Endodermal cell (in vitro differentiated cells): ENCODE results near the gene CNGB1. TPM values are rescaled to one million over a fixed set of nuclear protein-coding genes. Genes with fewer than 3 reads are reported as not detected.

Experiments
- DNase-seq: peaks from one replicate; pipeline ENCODE4 v3.0.0-alpha.2; 2017
- H3K27ac ChIP-seq: 2 replicates; pipeline ENCODE4 v1.5.1; 2013; ENCODE audit warnings: mild to moderate bottlenecking, low read depth, low read length, moderate library complexity
- H3K27me3 ChIP-seq: 2 replicates; pipeline ENCODE4 v1.6.1; 2013; ENCODE audit warnings: mild to moderate bottlenecking, low read length, moderate library complexity; ENCODE audit not compliant: insufficient read depth, control insufficient read depth, poor library complexity, severe bottlenecking
- H3K36me3 ChIP-seq: 2 replicates; pipeline ENCODE4 v1.7.0; 2013; ENCODE audit warnings: mild to moderate bottlenecking, low read length, moderate library complexity; ENCODE audit not compliant: control insufficient read depth, insufficient read depth
- H3K4me1 ChIP-seq: one replicate; pipeline ENCODE4 v1.7.0; 2013; ENCODE audit warnings: low read length; ENCODE audit not compliant: control insufficient read depth, insufficient read depth
- H3K4me3 ChIP-seq: 2 replicates; pipeline ENCODE4 v1.5.1; 2013; ENCODE audit warnings: mild to moderate bottlenecking, low read length, moderate library complexity
- H3K9ac ChIP-seq: 2 replicates; pipeline ENCODE4 v1.6.1; 2013; ENCODE audit warnings: mild to moderate bottlenecking, low read length, moderate library complexity; ENCODE audit not compliant: poor library complexity, severe bottlenecking; ENCODE audit errors: extremely low read depth
- H3K9me3 ChIP-seq: 2 replicates; pipeline ENCODE4 v1.6.1; 2013; ENCODE audit warnings: mild to moderate bottlenecking, low read length, moderate library complexity; ENCODE audit not compliant: control insufficient read depth
- H3K27ac Mint-ChIP-seq: 2 replicates; pipeline ENCODE4 v1.8.0; 2020; ENCODE audit warnings: mixed read lengths
- H3K27me3 Mint-ChIP-seq: 2 replicates; pipeline ENCODE4 v1.8.0; 2021; ENCODE audit warnings: mild to moderate bottlenecking, mixed read lengths; ENCODE audit not compliant: insufficient read depth
- H3K36me3 Mint-ChIP-seq: 2 replicates; pipeline ENCODE4 v1.8.0; 2020; ENCODE audit warnings: low read depth, mixed read lengths
- H3K4me1 Mint-ChIP-seq: 2 replicates; pipeline ENCODE4 v1.8.0; 2020; ENCODE audit warnings: mixed read lengths
- H3K4me3 Mint-ChIP-seq: 2 replicates; pipeline ENCODE4 v1.8.0; 2020; ENCODE audit warnings: mild to moderate bottlenecking, moderate library complexity, mixed read lengths
- H3K9me3 Mint-ChIP-seq: 2 replicates; pipeline ENCODE4 v1.8.0; 2020; ENCODE audit warnings: mild to moderate bottlenecking, mixed read lengths
- WGBS, 2 experiments: methylation state at CpG; one replicate each; pipeline versions ENCODE4 v1.1.5 to v1.1.7; 2013; ENCODE audit warnings: missing lambda C conversion rate in 2 of 2, mixed read lengths in 1 of 2; ENCODE audit not compliant: insufficient coverage in 1 of 2, insufficient read length in 1 of 2; 5-methylcytosine and 5-hydroxymethylcytosine counted together
- total RNA-seq, 2 donors: library from RNA; stranded (reverse); fragmentation: NEBNext Ultra II Directional in 1 of 2; extraction: Animal tissue kit (Norgen Biotek cat#: 25700) in 1 of 2; gene quantifications; 2 replicates in 1 of 2; 3 replicates in 1 of 2; pipeline ENCODE4 v1.2.1, GENCODE V29; 2021
- TF ChIP-seq, protein P1 (sequence below): fragments of 200-600 bp; sonication (generic); conservative IDR thresholded peaks from 2 replicates; pipeline ENCODE4 v1.5.0; 2021; ENCODE audit warnings: antibody characterized with exemption, mild to moderate bottlenecking

CNGB1 gene
- total RNA-seq, 2 donors from 2014 or later = 0.29 to 0.60 TPM

DNA sequence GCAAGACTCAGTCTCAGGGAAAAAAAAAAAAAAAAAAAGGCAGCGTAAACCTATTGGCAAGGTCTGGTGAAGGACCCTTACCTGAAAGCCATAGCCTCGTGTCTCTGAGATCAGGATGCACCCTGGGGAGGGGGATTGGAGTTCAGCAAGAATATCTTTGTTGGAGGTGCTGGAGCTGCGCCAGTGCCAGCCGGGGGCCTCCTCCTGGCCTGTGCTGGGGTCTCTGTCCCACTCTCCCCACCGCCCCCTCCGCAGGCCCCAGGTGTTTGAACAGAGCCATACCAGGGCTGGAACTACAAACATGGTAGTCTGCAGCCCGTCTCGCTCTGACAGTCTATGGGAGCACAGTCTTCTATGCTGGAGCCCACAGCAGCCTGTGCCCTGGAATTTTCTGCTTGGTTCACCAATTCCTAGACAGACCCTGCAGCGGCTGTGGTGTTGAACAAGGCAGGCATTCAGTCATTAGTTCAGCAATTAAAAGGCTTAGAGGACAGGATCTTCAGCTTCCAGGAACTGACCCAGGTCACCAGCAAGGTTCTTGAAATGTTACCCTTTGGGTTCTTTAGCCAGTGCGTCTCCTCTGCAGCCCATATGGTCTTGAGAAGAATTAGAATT lies 126.4 kb downstream of the CNGB1 start:
- Histone ChIP-seq H3K36me3 (no peaks in the 10 kb centered on the region), H3K9ac (no peak overlapping the region), H3K27ac (no peak overlapping the region), H3K27me3 (no peaks in the 10 kb centered on the region), H3K9me3 (no peaks in the 10 kb centered on the region), H3K4me3 (no peak overlapping the region), H3K4me1 (peaks cover 4% of the 10 kb centered on the region)
- no peaks in the 10 kb centered on the region for H3K27me3 Mint-ChIP-seq
- TF ChIP-seq, protein P1, sequence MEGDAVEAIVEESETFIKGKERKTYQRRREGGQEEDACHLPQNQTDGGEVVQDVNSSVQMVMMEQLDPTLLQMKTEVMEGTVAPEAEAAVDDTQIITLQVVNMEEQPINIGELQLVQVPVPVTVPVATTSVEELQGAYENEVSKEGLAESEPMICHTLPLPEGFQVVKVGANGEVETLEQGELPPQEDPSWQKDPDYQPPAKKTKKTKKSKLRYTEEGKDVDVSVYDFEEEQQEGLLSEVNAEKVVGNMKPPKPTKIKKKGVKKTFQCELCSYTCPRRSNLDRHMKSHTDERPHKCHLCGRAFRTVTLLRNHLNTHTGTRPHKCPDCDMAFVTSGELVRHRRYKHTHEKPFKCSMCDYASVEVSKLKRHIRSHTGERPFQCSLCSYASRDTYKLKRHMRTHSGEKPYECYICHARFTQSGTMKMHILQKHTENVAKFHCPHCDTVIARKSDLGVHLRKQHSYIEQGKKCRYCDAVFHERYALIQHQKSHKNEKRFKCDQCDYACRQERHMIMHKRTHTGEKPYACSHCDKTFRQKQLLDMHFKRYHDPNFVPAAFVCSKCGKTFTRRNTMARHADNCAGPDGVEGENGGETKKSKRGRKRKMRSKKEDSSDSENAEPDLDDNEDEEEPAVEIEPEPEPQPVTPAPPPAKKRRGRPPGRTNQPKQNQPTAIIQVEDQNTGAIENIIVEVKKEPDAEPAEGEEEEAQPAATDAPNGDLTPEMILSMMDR = no peak
- H3K27ac Mint-ChIP-seq = no peak overlapping the region
- no peaks in the 10 kb centered on the region for H3K9me3 Mint-ChIP-seq
- peaks cover 25% of the 10 kb centered on the region for H3K4me1 Mint-ChIP-seq
- no peaks in the 10 kb centered on the region for H3K36me3 Mint-ChIP-seq
- no peak overlapping the region for H3K4me3 Mint-ChIP-seq
- WGBS, 2 experiments = 90 to 94% methylated on average over 7 to 9 of the region's 10 CpGs
- no peak for DNase-seq

- 100% methylated on average over 1 of the region's 1 CpG for WGBS, 2 experiments
- H3K36me3 Mint-ChIP-seq = no peaks in the 10 kb centered on the region
- no peak overlapping the region for H3K4me3 Mint-ChIP-seq
- Histone ChIP-seq H3K4me3 (no peak overlapping the region), H3K9me3 (no peaks in the 10 kb centered on the region), H3K4me1 (peaks cover 4% of the 10 kb centered on the region), H3K27me3 (no peaks in the 10 kb centered on the region), H3K36me3 (no peaks in the 10 kb centered on the region), H3K9ac (no peak overlapping the region), H3K27ac (no peak overlapping the region)
- no peaks in the 10 kb centered on the region for H3K9me3 Mint-ChIP-seq
- TF ChIP-seq, protein P1 = no peak
- no peak for DNase-seq
- H3K4me1 Mint-ChIP-seq = peaks cover 25% of the 10 kb centered on the region
- no peak overlapping the region for H3K27ac Mint-ChIP-seq
- no peaks in the 10 kb centered on the region for H3K27me3 Mint-ChIP-seq
Measured at GRCh38 chr16:57843400-57843799, 127.5 kb downstream of the CNGB1 start.

- no peak for DNase-seq
- H3K27me3 Mint-ChIP-seq = no peaks in the 10 kb centered on the region
- no peaks in the 10 kb centered on the region for H3K36me3 Mint-ChIP-seq
- no peaks in the 10 kb centered on the region for H3K9me3 Mint-ChIP-seq
- H3K4me1 Mint-ChIP-seq = peaks cover 30% of the 10 kb centered on the region
- H3K4me1 ChIP-seq = peaks cover 4% of the 10 kb centered on the region
- 91 to 97% methylated on average over 4 to 5 of the region's 5 CpGs for WGBS, 2 experiments
- no peaks in the 10 kb centered on the region for H3K36me3 ChIP-seq
- no peak overlapping the region for H3K4me3 Mint-ChIP-seq
- no peak overlapping the region for H3K27ac ChIP-seq
- H3K27me3 ChIP-seq = no peaks in the 10 kb centered on the region
- H3K4me3 ChIP-seq = no peak overlapping the region
- H3K9ac ChIP-seq = no peak overlapping the region
- TF ChIP-seq, protein P1 = no peak
- H3K27ac Mint-ChIP-seq = no peak overlapping the region
- H3K9me3 ChIP-seq = no peaks in the 10 kb centered on the region
Measured at GRCh38 chr16:57842601-57843000, 128.3 kb downstream of the CNGB1 start.
